ENCODE measurements around the gene RYR3.

The RYR3 gene

DNA sequence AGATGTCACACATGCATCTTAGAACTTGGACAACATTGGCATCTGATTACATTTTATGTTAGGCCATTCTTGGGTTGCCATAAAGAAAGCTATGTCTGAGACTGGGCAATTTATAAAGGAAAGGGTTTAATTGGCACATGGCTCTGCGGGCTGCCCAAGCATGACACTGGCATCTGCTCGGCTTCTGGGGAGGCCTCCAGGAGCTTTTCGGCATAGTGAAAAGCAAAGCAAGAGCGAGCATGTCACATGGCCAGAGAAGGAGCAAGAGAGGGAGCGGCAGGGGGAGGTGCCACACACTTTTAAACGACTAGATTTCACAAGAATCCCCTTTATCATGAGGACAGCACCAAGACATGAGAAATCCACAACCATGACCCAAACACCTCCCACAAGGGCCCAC lies 11.3 kb downstream of the RYR3 start:
- no peak for DNase-seq

DNA sequence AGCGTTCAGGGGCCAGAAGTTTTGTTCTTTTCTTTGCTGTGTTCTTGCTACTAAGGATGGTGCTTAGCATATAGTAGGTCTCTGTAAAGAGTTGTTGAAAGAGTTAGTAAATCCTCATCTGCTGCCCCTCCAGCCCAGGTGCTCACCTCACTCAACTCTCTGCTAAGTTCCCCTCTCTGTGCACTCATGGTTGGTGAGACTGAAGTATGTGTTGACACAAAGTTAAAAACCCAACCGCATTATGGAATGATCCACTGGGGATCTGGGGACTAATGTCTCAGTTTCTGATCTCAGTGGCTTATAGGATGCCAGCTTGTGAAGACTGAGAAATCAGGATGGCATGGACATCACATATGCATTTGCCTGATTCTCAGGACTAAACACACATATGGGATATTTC lies 13.8 kb downstream of the RYR3 start:
- DNase-seq: no peak

DNA sequence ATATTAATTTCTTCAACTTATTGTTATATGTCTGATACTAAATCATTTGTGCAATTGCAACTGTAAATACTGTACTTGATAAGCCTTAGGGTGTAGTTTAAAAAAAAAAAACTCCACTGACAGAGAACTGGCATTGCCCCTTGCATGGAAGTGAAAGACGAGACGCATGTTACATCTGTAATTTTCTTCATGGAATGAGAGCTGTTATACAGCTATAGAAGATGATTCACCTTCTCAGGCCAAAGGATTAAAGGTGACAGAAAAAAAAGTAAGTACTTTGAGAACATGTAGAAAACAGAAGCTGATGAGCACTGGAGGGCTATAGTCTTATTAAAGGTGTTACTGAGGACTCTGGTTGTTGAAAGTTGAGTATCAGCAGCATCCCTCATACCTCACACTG lies 16.1 kb downstream of the RYR3 start:
- DNase-seq: no peak

DNA sequence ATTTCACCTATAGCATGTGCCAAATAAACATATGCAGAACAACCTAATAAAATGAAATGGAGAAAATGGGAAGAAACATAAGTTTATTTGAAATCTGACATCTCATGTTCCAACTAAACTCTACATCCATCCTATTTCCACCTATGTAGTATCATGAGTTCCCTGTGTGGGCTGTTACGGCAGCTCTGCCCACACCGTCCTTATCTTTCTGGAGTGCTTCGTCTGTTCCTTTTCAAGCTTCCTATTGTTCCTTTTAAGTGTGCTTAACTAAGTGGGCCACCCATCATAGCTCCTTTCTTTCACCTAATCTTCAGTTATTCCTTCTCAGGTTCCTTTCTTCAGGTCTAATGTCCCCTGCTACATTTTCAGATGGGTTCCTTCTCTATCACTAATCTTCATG lies 17.3 kb downstream of the RYR3 start:
- DNase-seq: no peak

DNA sequence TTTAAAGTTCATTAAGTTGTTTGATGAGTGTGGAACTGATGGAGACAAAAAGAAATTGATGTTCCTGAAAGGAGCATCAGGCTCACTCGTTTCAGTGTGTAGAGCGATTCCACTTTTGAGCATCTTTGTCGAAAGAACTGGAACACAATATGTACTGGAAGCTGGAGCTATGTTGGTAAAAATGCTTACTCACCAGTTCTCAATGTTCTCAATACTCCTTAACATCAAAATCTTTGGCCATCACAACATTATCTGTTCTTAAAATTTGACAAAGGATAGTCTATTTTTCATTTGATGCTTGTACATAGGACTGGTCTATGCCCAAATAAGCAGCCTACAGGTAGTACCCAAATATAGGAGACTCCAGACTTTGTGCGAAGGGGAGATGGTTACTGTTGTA lies 18.7 kb downstream of the RYR3 start:
- DNase-seq: no peak

DNA sequence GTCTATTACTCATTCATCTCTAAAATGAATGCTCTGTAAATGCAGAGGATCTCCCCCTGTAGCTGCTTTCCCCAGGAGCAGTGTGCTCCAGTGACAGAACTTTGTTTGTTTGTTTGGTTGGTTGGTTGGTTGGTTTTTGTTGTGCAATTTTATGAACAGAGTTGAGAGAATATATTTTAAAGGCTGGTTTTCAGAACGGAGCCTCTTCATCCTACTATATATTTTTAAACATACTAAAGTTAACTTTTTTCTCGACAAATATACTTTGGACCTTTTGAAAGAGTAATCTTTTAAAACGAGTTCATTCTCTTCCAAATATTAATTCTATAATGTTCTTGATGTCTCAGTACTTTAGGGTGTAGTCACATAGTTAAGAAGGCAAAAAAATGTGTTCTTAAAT lies 20.2 kb downstream of the RYR3 start:
- no peak for DNase-seq

DNA sequence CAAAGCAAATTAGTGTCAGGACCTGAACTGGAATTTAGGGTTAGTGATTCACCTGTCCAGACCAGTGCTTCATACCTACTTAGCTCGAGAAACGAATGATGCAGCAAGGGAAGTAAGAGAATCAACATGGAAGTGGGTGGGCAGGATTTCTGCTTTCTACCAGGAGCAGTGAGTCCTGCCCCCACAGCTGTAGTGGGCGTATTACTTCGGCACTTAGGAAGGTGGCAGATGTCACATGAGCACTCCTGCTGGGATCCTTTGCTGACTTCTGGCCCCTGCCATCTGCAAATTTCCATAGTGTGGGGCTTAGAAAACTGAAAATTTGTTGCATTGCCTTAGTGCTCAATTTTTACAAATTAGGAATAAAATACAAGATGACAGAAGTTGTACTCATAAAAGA lies 31.2 kb downstream of the RYR3 start:
- no peak for DNase-seq

DNA sequence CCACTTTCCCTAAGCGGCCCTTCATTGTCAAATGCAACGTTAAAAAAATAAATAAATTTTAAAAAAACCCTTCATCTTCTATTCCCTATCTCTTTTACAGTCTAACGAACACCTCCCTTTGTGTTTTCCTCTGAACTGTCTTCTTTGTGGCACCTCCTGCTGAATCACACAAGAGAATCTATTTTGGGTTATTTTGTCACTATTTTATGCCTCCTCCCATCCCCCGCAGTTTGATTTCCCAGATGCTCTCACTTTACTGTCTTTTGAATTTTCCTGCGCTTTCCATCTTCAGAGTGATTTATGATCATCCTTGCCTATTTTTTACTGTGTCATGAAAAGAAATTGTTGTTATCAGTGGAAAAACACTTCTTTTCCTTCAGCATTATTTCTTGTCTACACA lies 32.5 kb downstream of the RYR3 start:
- DNase-seq: no peak

DNA sequence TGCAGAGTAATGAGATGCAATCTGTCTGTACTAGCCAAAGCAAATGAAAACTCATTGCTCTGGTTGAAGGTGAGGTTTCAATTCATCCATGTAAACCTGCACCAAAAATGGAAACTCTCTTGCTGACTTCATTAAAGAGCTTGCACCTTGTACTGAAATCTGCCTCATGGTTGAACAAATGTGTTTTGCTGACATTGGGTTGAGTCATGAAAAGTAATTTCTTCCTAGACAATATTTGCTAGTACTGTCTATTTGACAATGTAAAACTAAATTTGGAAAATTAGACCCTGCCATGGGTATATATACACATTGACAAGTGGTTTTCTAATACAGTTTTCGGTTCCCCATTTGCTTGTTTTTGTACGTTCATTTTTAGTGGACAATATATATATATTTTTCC lies 33.3 kb downstream of the RYR3 start:
- no peak for DNase-seq

DNA sequence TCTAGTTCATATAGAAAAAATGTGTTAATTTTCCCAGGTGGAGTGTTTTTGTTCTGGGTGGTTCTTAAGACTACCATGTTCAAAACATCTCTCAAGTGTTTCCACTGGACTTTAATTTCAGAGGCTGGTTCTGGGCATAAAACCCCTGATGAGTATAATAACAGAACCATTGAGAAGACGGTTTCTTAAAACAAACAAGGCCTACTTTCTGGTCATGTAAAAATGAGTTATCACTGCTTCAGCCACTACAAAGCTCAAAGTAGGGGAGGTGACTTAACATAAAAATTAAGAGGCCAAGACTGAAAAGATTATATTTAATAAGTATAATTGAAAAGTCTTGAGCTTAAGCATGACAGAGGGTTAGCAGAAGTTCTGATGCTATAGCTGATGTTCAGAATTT lies 33.8 kb downstream of the RYR3 start:
- DNase-seq: no peak

DNA sequence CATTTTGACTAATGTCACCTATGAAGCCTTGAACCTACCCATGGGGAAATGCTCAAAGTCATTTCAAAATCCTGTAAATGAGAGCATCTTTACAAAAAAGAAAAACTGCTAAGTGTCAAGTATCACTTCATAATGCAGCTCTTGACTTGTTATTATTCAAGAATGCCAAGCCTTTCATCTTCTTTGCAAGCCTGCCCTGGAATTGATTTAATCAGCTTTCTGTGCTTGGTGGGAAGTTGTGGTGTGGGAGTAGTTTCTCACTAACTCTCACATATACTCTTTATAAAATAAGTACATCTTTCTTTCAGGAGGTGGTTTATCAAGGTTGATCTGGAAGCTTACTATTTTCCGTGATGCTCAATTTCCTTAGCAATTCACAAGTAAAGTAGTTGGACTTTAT lies 43.6 kb downstream of the RYR3 start:
- DNase-seq: no peak

DNA sequence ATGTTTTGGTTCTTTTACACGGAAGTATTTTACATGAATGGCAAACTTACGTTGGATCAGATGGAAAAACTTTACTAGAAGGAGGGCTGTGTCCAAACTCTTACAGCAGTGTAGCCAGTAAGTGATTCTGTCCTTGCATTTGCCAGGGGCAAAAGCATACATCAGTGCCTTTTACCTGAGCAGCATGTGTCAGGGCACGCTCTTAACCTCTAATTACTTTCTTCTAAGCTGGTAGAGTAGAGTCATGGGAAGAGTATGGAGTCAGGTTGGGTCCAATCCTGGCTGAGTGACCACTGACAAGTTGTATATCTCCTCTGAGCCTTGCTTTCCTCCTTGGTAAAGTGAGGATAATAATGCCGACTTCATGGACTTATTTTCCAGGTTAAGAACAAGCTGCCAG lies 47.1 kb downstream of the RYR3 start:
- DNase-seq: no peak

DNA sequence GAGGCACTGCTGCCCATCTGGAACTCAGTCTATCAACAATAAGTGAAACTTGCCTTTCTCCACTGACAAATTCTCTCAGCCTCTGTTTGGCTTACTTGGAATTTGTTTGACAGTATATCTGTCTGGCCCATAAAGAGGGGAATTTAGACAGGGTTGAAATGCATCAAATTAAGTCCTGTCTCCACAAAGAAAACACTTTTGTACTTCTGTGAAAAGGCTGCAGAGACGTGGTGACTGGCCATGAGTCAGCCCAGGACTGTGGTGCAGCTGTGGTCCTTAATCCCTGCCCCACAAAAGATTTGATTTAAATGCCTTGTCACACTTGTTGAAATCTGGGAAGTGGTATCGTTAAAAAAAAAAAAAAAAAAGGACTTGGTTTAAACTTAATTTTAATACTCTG lies 47.5 kb downstream of the RYR3 start:
- no peak for DNase-seq

DNA sequence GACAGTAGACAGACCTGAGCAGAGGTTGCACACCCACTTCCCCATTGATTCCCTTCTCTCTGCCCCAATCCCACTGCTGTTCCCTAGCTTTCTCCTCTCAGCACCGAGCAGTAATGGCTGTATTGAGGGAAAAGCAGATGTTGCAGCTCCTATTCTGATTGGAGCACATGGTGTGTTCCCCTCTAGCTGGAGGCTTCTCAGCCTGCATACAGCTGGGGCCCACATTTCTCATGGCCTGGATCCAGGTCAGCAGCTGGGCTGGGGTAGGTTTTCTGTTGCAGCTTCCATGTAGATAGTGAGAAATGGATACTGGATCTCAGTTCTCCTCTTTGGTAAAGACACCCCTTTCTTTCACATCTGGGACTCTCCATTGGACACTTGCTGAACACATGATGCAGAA lies 50.1 kb downstream of the RYR3 start:
- DNase-seq: no peak

DNA sequence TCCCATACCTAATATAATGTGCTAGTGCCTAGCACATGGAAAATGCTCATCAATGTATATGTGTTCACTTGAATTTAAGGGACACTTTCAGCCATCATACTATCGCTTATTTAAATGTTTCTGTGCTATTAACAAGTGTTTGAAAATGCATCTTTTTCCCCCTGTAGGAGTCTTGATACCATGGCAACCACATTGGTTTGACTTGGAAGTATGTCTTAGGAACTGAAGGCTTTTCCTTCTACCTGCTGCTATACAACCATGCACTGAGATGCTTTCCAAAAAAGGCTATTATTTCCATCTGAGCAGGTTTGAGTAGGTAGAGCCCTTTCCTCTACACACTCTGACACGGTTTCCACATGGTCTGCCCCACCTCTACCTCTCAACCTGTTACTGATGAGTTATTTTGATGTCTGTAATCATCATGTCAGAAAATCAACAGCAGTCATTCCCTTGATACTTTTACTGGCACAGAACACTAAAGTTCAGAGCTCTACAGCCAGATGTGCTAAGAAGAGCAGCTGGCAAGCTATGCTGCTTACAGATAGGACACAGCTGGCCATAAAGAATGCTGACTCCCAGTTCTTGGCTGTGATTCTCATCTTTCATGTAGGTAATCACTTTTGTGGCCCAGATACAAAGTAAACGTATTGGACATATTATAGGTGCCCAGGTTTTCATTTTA lies 59.3 kb downstream of the RYR3 start:
- DNase-seq: no peak

DNA sequence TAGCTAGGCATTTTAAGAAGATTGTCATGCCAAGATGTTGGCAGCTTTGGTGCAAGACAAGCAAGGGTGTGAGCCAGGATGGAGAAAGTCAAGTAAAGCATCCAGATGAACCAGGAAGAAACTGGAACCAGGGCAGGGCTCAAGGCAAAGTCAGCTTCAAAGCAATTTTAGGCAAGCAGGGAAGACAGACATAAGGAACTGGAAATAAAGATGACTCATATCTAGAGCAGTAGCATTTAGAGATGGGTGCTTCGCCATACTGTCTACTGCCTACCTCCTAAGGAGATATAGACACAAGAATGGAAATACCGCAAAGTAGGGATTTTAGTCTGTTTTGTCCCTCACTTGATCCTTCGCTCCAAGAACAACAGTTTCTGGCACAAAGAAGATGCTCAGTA lies 59.9 kb downstream of the RYR3 start:
- DNase-seq: no peak

DNA sequence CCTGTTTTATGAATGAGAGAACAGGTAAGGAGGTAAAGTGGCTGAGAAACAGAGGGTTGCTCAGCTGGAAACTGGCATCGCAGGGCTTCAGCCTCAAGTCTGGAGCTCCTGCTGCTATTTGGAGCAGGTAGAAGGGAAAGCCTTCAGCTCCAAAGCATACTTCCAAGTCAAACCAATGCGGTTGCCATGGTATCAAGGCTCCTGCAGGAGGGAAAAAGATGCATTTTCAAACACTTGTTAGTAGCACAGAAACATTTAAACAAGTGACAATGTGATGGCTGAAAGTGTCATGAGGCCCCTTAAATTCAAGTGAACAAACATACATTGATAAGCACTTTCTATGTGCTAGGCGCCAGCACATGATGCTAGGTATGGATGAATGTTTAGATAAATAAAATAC lies 60.4 kb downstream of the RYR3 start:
- no peak for DNase-seq

DNA sequence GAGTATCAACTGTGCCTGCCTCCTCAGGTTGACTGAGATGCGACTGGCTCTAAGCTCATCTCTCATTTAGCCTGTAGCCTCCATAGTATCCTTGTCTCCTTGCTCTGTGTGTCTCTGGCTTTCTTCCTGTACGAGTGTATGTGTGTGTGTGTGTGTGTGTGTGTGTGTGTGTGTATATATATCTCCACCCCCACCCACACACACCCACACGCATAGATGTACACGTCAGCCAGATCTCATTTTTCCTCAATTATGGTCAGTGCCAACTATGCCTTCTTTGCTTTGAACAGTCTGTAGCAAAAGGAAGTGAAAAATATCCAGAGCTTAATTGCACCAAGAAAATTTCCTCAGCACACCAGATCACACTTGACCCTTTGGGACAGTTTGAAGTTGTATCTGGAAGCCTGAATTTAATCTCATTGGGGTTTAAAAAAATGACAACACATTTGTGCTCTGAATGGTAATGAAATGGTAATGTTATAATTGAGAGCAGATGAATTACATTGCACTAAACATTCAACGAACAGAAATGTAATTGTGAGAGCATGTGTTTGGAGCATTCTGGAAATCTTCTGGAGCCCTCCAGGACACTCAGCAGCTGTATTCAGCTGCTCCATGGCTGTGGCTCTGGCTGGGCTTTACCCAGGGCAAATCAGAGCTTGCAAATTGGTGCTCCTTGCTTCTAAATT lies 63.6 kb downstream of the RYR3 start:
- no peak for DNase-seq

DNA sequence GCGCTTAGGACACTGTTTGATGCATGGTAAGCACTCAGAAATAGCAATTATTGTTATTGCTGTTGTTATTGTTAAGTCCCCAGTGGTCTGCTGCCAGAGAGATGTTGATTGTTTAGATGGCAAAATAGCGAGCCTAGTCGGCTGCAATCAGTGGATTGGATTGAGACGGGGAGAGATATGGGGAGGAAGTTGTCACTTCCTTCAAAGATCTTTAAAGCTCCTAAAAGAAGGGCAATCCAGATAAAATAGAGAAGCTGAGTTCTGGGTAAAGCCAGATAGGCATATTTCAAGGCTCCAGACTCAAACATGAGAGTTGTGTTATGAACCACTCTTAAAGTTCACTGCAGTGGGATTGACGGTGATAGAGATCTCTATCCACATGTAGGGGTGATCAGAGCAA lies 64.5 kb downstream of the RYR3 start:
- DNase-seq: no peak

DNA sequence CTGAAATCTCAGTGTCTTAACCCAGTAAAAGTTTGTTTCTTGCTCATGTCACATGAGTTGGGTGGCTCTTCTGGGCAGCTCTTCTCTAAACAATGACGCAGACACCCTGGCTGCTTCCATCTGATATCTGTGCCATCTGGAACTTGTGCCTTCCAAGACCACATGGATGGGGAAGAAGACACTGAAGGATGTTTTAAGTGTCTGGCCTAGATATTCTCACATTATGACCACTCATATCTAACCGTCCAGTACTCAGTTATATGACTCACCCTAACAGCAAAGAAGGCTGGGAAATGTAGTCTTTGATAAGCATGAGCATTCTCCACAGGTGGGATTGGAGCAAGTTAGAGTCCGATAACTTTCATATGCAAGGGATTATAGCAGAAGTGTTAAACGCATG lies 66.4 kb downstream of the RYR3 start:
- DNase-seq: no peak

DNA sequence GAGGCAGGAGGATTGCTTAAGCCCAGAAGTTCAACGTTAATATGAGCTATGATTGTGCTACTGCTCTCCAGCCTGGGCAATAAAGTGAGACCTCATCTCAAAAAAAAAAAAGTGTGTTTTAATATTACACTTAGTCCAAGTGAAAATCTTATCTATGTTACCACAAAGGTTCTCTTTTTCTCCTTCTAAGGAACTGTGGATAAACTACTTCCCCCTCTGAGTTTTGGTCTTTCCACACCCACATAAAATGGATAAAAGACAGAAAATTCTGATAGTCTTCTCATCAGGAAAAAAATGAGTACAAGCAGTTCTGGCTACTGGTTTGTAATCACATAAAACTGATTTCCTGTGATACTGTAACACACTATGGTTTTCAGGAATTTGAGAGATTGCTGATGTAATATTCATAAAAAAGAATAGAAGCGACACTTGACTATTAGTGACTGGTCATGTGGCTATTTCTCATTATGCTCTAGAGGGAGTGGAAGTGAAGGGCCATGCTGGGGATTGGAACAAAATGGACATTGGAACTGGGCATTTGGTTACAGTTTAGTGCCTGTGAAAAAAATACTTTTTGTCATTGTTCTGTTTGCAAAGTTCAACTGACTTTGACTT lies 68.2 kb downstream of the RYR3 start:
- DNase-seq: no peak

DNA sequence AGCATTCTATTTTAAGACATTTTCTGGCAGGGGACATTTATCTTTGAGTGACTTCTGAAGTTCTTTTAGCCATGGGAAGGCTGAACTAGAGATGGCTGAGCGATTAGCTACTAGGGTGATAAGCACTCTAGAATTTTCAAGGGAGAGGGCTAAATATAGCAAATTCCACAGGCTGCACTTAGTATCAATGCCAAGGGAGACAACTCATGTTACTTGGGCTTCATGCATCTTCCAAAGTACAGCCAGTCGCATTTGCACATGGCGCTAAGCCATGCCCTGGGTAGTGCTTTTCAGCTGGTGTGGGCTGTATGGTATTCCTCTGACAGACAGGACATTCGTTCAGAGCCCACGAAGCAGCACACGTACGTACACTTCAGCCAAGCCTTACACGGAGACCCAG lies 69.6 kb downstream of the RYR3 start:
- DNase-seq: no peak

DNA sequence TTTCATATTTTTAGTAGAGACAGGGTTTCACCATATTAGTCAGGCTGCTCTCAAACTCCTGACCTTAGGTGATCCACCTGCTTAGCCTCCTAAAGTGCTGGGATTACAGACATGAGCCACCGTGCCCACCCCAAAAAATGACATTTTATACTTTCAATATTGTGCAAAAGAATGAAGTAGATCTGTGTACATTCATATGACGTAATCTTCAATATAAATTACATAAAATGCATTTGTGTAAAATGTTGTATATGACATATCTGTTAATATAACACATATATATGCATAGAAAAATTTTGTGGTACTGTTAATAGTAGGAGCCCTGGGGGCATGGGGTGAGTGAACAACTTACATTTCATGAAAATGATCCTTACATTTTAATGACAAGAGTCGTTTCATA lies 71.7 kb downstream of the RYR3 start:
- no peak for DNase-seq

DNA sequence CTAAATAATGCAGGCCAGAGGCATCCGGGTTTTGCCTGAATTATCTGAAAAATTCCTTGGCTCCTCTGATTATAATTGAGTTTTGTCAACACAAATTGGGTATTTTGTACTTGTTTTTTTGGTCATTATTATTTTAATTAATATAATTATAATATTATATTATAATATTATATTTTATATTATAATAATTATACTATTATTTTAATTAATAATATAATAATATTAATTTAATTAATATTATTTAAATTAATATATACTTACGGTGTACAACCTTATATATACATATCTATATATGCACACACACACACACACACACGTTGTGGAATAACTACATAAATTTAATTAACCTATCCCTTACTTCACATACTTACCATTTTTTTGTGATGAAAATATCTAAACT lies 73.5 kb downstream of the RYR3 start:
- no peak for DNase-seq

DNA sequence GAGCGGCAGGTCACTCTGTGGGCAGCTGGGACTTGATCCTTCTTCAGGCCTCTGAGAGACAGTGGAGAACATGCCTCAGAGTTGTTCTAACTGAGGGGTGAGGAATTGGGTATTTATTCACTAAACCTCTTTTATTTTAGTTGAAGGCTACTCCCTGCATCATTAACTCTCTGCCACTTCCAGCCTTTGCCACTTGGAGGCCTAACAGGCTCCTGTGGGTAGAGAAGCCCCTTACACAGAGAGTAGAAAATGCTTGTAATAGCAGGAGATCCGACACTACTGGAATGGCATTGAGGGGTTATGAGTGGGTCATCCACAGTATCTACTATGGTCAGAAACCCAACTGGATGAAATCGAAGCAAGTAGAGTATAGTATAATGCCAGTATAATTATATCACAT lies 81.7 kb downstream of the RYR3 start:
- DNase-seq: no peak
